Cerebellar nuclear complex (tissue), 1 donor: ENCODE results near the gene SMCO1.
"Not testable (repeated sequence)": the region's sequence is repeated elsewhere in the genome, so short reads cannot be mapped to it uniquely, and the experiment has no call there.

Experiments
- DNase-seq, 2 experiments: peaks; one replicate each; lab custom pipeline; 2025; lab: John Stamatoyannopoulos, UW

SMCO1 gene

GRCh38 chr3:196492080-196492479, 23.1 kb downstream of the SMCO1 start:
- DNase-seq: no peak

DNA sequence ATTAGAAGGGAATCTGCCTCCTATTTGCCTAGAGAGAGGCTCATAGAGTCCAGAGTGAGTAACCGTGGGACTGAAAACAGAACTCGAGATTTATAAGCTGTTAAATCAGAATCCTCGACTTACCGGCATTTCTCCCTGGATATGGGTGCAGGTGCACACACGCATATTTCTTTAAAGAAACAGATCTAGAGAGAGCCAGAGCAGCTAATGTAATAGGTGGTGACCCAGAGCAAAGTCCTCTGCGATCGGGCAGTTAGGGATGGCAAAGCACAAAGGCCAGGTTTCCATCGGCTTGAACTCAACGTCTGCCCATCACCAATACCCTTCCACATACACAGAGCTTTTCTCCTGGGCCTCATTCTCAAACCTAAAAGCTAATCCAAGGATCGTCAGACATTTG, 25.4 kb downstream of the SMCO1 start:
- DNase-seq: no peak

DNA sequence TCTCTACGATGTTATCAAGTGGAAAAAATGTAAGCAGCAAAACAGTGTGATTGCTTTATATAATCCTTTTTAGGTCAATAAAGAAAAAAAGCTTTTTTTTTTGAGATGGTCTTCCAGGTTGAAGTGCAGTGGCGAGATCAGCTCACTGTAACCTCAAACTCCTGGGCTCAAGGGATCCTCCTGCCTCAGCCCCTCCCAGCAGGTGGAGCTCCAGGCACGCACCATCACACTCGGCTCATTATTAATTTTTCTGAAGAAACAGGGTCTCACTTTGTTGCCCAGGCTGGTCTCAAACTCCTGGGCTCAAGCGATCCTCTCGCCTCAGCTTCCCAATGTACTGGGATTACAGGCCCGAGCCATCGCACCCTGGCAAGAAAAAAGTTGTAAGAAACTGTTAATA, 28.9 kb downstream of the SMCO1 start:
- no peak for DNase-seq

- DNase-seq: no peak
These were observed 37.5 kb downstream of the SMCO1 start for GRCh38 chr3:196477678-196478077.

- no peak for DNase-seq
These were observed 42.9 kb downstream of the SMCO1 start for GRCh38 chr3:196472286-196472685.

GRCh38 chr3:196471551-196471950, 43.6 kb downstream of the SMCO1 start:
- no peak for DNase-seq

DNA sequence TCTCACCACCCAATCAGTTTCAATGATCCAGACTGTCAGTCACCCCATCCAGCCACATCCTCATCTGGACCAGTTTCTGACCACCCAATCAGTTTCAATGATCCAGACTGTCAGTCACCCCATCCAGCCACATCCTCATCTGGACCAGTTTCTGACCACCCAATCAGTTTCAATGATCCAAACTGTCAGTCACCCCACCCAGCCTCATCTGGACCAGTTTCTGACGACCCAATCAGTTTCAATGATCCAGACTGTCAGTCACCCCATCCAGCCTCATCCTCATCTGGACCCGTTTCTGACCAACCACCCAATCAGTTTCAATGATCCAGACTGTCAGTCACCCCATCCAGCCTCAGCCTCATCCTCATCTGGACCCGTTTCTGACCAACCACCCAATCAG, 45.0 kb downstream of the SMCO1 start:
- DNase-seq: not testable (repeated sequence)

DNA sequence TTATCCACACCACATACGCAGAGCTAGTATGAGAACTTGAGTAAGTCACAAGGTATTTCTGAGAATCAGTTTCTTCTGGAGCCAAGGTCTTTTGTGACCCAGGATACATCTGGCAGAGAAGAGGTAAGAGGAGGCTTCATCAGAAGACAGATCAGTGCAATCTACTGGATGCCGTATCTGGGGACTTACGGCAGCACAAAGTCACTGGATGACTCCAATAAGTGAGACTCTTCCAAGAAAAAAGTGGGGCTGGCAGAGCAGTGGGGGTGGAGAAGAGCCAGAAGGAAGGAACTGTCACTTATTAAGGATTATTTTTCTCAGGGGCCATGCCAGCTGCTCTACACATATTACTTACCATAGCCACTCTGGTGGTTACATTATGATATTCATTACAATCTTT, 51.3 kb downstream of the SMCO1 start:
- DNase-seq: no peak

DNA sequence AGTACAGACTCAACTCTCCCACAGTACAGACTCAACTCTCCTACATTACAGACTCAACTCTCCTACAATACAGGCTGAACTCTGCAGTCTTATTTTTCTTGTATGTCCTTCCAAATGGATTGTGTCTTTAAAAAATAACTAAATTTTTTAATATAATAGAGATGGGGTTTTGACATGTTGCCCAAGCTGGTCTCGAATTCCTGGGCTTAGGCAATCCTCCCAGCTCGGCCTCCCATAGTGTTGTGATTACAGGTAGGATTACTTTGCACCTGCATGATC, 51.7 kb downstream of the SMCO1 start:
- no peak for DNase-seq

- DNase-seq: not testable (repeated sequence)
These were observed 52.3 kb downstream of the SMCO1 start for GRCh38 chr3:196462680-196463477.

DNA sequence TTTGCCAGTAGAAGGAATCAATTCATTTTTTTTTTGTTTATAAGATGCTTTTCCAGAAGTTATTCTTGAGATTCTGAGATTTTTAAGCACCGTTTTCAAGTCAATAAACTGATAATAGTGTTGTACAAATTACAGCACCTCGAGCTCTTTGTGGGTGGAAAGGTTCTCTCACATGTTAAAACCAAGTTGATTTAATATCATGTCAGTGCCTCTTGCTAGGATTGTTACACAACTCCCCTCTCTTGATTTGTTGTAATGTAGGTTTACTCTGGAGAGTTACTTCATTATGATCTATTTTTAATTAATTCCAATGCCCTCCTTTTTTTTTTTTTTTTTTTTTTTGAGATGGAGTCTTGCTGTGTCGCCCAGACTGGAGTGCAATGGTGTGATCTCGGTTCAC, 57.1 kb downstream of the SMCO1 start:
- DNase-seq: no peak

DNA sequence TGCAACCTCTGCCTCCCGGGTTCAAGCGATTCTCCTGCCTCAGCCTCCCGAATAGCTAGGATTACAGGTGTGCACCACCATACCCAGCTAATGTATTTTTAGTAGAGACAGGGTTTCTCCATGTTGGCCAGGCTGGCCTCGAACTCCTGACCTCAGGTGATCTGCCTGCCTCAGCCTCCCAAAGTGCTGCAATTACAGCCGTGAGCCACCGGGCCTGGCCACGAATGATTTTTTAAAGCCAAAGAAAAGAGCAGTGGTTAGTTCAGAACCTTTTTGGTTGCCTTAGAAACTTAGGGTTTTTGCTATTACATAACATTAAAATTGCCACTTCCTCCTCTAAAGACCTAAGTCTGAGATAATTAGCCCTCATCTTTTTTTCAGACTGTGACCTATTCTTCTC, 57.7 kb downstream of the SMCO1 start:
- DNase-seq: not testable (repeated sequence)
